Measurements from ENCODE around the gene SLC38A6.
"Not testable (repeated sequence)": the region's sequence is repeated elsewhere in the genome, so short reads cannot be mapped to it uniquely, and the experiment has no call there.

Gene SLC38A6

DNA sequence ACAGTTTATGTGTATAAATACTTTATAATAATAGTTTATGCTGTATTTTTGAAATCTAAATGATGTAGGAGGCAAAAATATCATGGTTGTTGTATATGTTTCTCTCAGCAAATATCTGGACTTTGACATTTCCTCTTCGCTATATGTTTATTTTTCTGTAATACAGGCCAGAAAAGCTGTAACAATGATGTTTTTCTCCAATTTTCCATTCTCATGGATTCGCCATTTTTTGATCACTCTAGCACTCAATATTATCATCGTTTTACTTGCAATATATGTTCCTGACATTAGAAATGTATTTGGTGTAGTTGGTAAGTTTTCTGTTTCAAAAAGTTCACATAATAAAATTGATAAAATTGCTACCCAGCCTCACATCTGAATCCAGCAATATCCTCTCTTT, 70.6 kb downstream of the SLC38A6 start:
- DNase-seq (ENCODE audit: extremely low read depth, insufficient read length): no peak
- Histone ChIP-seq H3K4me3 (replicated peaks; ENCODE audit: low read depth, low read length) (no peak overlapping the region), H3K36me3 (ENCODE audit: control insufficient read depth, insufficient read depth, low read length) (no peaks in the 10 kb centered on the region), H3K27me3 (replicated peaks; ENCODE audit: control insufficient read depth, insufficient read depth, low read length) (no peaks in the 10 kb centered on the region)
- no peak for TF ChIP-seq CTCF (IDR thresholded peaks at IDR 0.05; ENCODE audit: insufficient read depth, low read length, poor library complexity, severe bottlenecking)

GRCh38 chr14:61063461-61063860, 82.4 kb downstream of the SLC38A6 start:
- Histone ChIP-seq H3K36me3 (ENCODE audit: control insufficient read depth, insufficient read depth, low read length) (no peaks in the 10 kb centered on the region), H3K4me3 (replicated peaks; ENCODE audit: low read depth, low read length) (no peak overlapping the region), H3K27me3 (replicated peaks; ENCODE audit: control insufficient read depth, insufficient read depth, low read length) (no peaks in the 10 kb centered on the region)
- TF ChIP-seq CTCF (IDR thresholded peaks at IDR 0.05; ENCODE audit: insufficient read depth, low read length, poor library complexity, severe bottlenecking): no peak
- no peak for DNase-seq (ENCODE audit: extremely low read depth, insufficient read length)

DNA sequence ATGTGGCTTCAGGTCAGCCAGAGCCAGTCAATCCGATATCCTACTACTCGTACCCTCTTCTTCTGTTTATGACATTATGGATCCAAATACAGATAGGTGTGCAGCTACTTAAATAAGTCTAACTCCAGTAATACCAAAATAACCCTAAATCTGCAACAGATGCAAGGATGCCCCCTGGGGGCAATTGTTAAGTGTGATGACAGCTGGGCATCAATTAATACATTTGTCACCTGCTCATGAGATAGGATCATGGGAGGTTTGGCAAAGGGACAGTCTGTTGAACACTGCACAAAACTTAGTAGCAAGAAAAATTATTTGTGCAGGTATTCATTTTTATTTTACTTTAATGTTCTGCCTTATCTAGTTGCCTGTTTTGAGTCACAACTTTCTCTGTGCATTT, 83.2 kb downstream of the SLC38A6 start:
- no peak for DNase-seq (ENCODE audit: extremely low read depth, insufficient read length)
- H3K36me3 ChIP-seq (ENCODE audit: control insufficient read depth, insufficient read depth, low read length): no peaks in the 10 kb centered on the region
- TF ChIP-seq CTCF (IDR thresholded peaks at IDR 0.05; ENCODE audit: insufficient read depth, low read length, poor library complexity, severe bottlenecking): peak; percentile 13

DNA sequence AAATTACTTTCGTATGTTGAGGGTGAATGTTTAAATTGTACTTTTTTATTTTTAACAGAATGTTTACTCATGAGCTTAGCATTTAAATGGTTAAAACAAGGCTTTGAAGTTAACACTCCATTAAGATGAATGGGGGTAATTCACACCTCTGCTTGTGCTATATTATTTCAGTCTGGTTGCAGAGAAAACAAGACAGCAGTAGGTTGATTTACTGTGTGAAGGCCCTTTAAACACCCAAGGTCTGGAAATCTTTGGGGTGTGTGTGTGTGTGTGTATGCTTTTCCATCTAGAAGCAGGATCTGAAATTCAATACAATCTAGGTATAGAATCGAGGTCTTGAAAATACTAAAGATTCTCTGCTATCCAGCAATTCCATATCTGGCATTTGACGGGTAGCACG, 83.8 kb downstream of the SLC38A6 start:
- Histone ChIP-seq H3K27me3 (replicated peaks; ENCODE audit: control insufficient read depth, insufficient read depth, low read length) (no peaks in the 10 kb centered on the region), H3K36me3 (ENCODE audit: control insufficient read depth, insufficient read depth, low read length) (no peaks in the 10 kb centered on the region)
- DNase-seq (ENCODE audit: extremely low read depth, insufficient read length): no peak

More for the DNA sequence above, 83.2 kb downstream of the SLC38A6 start:
- Histone ChIP-seq H3K4me3 (replicated peaks; ENCODE audit: low read depth, low read length) (no peak overlapping the region), H3K27me3 (replicated peaks; ENCODE audit: control insufficient read depth, insufficient read depth, low read length) (no peaks in the 10 kb centered on the region)

DNA sequence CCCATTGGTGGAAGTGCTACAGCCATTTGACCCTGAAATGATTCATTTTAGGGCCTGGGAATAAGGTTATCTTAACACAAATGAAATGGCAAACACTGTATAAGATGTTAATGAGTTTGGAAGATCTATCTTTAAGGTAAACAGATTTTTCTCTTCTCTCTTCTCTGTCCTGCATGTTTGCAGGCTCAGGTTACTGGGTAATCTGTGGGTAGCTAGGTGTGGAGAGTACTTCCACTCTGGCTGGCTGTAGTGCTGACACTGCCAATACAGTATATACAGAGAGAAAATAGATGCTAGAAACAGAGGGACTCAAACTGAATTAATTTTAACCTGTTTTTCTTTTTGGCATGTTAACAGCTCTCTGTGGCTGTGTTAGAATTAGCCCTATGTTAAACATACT, 84.6 kb downstream of the SLC38A6 start:
- no peak for TF ChIP-seq CTCF (IDR thresholded peaks at IDR 0.05; ENCODE audit: insufficient read depth, low read length, poor library complexity, severe bottlenecking)
- Histone ChIP-seq H3K27me3 (replicated peaks; ENCODE audit: control insufficient read depth, insufficient read depth, low read length) (no peaks in the 10 kb centered on the region), H3K4me3 (replicated peaks; ENCODE audit: low read depth, low read length) (no peak overlapping the region), H3K36me3 (ENCODE audit: control insufficient read depth, insufficient read depth, low read length) (no peaks in the 10 kb centered on the region)
- no peak for DNase-seq (ENCODE audit: extremely low read depth, insufficient read length)

More for the DNA sequence above, 83.8 kb downstream of the SLC38A6 start:
- no peak for TF ChIP-seq CTCF (IDR thresholded peaks at IDR 0.05; ENCODE audit: insufficient read depth, low read length, poor library complexity, severe bottlenecking)
- H3K4me3 ChIP-seq (replicated peaks; ENCODE audit: low read depth, low read length): no peak overlapping the region

DNA sequence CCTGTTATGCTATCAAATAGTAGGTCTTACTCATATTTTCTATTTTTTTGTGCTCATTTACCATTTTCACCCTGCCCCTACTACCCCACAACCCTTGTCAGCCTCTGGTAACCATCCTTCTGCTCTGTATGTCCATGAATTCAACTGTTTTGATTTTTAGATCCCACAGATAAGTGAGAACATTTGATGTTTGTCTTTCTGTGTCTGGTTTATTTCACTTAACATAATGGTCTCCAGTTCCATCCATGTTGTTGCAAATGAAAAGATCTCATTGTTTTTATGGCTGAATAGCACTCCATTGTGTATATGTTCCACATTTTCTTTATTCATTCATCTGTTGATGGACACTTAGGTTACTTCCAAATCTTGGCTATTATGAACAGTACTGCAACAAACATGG, 91.4 kb downstream of the SLC38A6 start:
- not testable (repeated sequence) for H3K4me3 ChIP-seq (replicated peaks; ENCODE audit: low read depth, low read length); H3K27me3 ChIP-seq (replicated peaks; ENCODE audit: control insufficient read depth, insufficient read depth, low read length)

More for the DNA sequence above, 91.4 kb downstream of the SLC38A6 start:
- not testable (repeated sequence) for DNase-seq (ENCODE audit: extremely low read depth, insufficient read length); H3K36me3 ChIP-seq (ENCODE audit: control insufficient read depth, insufficient read depth, low read length)

All from GM06990 (cell line).